Posterior vena cava (tissue), 2 donors: Measurements from ENCODE around the gene CNTNAP4. TPM values are rescaled to one million over a fixed set of nuclear protein-coding genes. Genes with fewer than 3 reads are reported as not detected.

Source experiments
- DNase-seq: peaks from one replicate; pipeline ENCODE4 v3.0.0-alpha.2; 2020; ENCODE audit warnings: low spot score
- intact Hi-C, 2 donors: fragments of 100-400 bp; cut with DNase I; formaldehyde crosslinking; loops; one replicate each; pipeline versions ENCODE4 v1.14.1 to v1.14.2; 2022 to 2023
- total RNA-seq, 2 donors: library from RNA; stranded (reverse); fragmentation: NEBNext Ultra II Directional; extraction: Animal tissue kit (Norgen Biotek cat#: 25700); gene quantifications; one replicate each; pipeline ENCODE4 v1.2.1, GENCODE V29; 2021
- donor health status: DM: yes; HTN: yes; CAD: no.
- donor health status: DM: yes; HTN: yes; CAD: no.

The CNTNAP4 gene
- total RNA-seq, 2 donors from 2014 or later = 0.24 TPM; not detected in 1

GRCh38 chr16:76297941-76298340 lies 20.7 kb downstream of the CNTNAP4 start:
- no peak for DNase-seq
- intact Hi-C loops = no loop called here

- no peak for DNase-seq
- intact Hi-C loops = loop anchor here in 1 of 2 donors (2.0 kb wide), 1 partner anchor 55 kb away; no protein-coding TSS in a partner anchor
Measured at GRCh38 chr16:76303637-76304314, 26.6 kb downstream of the CNTNAP4 start.

GRCh38 chr16:76309639-76310335 lies 32.6 kb downstream of the CNTNAP4 start:
- no peak for DNase-seq
- intact Hi-C loops = no loop called here

- no peak for DNase-seq
- intact Hi-C loops = no loop called here
Measured at GRCh38 chr16:76311260-76311659, 34.1 kb downstream of the CNTNAP4 start.

GRCh38 chr16:76318565-76318964 lies 41.4 kb downstream of the CNTNAP4 start:
- intact Hi-C loops = no loop called here

GRCh38 chr16:76329106-76329505 lies 51.9 kb downstream of the CNTNAP4 start:
- no peak for DNase-seq
- intact Hi-C loops = no loop called here

More at GRCh38 chr16:76318565-76318964, 41.4 kb downstream of the CNTNAP4 start:
- DNase-seq = no peak

GRCh38 chr16:76335180-76335974 lies 58.2 kb downstream of the CNTNAP4 start:
- intact Hi-C loops = loop anchor here in 1 of 2 donors (10.0 kb wide), 1 partner anchor 1541 kb away; no protein-coding TSS in a partner anchor
- DNase-seq = no peak

- no peak for DNase-seq
- intact Hi-C loops = loop anchor here in 1 of 2 donors (10.0 kb wide), 1 partner anchor 1541 kb away; no protein-coding TSS in a partner anchor
Measured at GRCh38 chr16:76336112-76336511, 58.9 kb downstream of the CNTNAP4 start.

GRCh38 chr16:76338472-76338871 lies 61.3 kb downstream of the CNTNAP4 start:
- no peak for DNase-seq
- intact Hi-C loops = loop anchor here in 1 of 2 donors (10.0 kb wide), 1 partner anchor 1544 kb away; no protein-coding TSS in a partner anchor

- intact Hi-C loops = loop anchor here in 1 of 2 donors (5.0 kb wide), 1 partner anchor 671 kb away; no protein-coding TSS in a partner anchor
- no peak for DNase-seq
Measured at GRCh38 chr16:76343769-76344168, 66.6 kb downstream of the CNTNAP4 start.

- intact Hi-C loops = no loop called here
- peak; percentile 86 for DNase-seq
Measured at GRCh38 chr16:76345163-76345661, 68.0 kb downstream of the CNTNAP4 start.

- DNase-seq = no peak
- intact Hi-C loops = no loop called here
Measured at GRCh38 chr16:76346210-76346609, 69.0 kb downstream of the CNTNAP4 start.

GRCh38 chr16:76351441-76351840 lies 74.2 kb downstream of the CNTNAP4 start:
- intact Hi-C loops = no loop called here

GRCh38 chr16:76360404-76360803 lies 83.2 kb downstream of the CNTNAP4 start:
- intact Hi-C loops = no loop called here

More at GRCh38 chr16:76351441-76351840, 74.2 kb downstream of the CNTNAP4 start:
- DNase-seq = no peak

GRCh38 chr16:76370344-76370743 lies 93.1 kb downstream of the CNTNAP4 start:
- DNase-seq = no peak
- intact Hi-C loops = no loop called here

More at GRCh38 chr16:76360404-76360803, 83.2 kb downstream of the CNTNAP4 start:
- no peak for DNase-seq

- DNase-seq = no peak
- intact Hi-C loops = no loop called here
Measured at GRCh38 chr16:76371441-76371840, 94.2 kb downstream of the CNTNAP4 start.

GRCh38 chr16:76373998-76374397 lies 96.8 kb downstream of the CNTNAP4 start:
- no peak for DNase-seq
- intact Hi-C loops = no loop called here

GRCh38 chr16:76376988-76377387 lies 99.8 kb downstream of the CNTNAP4 start:
- intact Hi-C loops = no loop called here

GRCh38 chr16:76378020-76378419 lies 100.8 kb downstream of the CNTNAP4 start:
- no peak for DNase-seq
- intact Hi-C loops = no loop called here

More at GRCh38 chr16:76376988-76377387, 99.8 kb downstream of the CNTNAP4 start:
- no peak for DNase-seq
